IMR-90 (cell line): ENCODE results near the gene HCFC1. TPM values are rescaled to one million over a fixed set of nuclear protein-coding genes. Genes with fewer than 3 reads are reported as not detected.

Experiments used
- ATAC-seq: fragments of 200-7000 bp; cut with Tn5 transposase; 2 replicates; pipeline ENCODE4 v1.9.1; 2020; ENCODE audit warnings: low read depth, mild to moderate bottlenecking, moderate library complexity
- BruUV-seq: library from RNA; stranded (reverse); fragments of 400-500 nt; replicated peaks from 2 replicates; lab custom pipeline; 2021; lab: Mats Ljungman, UMichigan
- CTCF ChIA-PET: fragments of 300-600 bp; formaldehyde crosslinking; extraction: SDS; loops from one replicate; lab custom pipeline; 2021; ENCODE audit warnings: antibody characterized with exemption; lab: Yijun Ruan, JAX
- POLR2A ChIA-PET: fragments of 300-600 bp; sonication (Branson Sonifier 250); formaldehyde crosslinking; loops from one replicate; lab custom pipeline; 2022; ENCODE audit warnings: antibody characterized with exemption; ENCODE audit not compliant: unreplicated experiment; lab: Charles Lee
- DNase-seq: peaks from one replicate; pipeline ENCODE4 v3.0.0; 2013
- H2AFZ ChIP-seq: replicated peaks from 2 replicates; pipeline ENCODE3; 2013; ENCODE audit warnings: low read length, mild to moderate bottlenecking; ENCODE audit not compliant: poor library complexity
- H2AK5ac ChIP-seq: 2 replicates; pipeline ENCODE4 v1.6.1; 2013; ENCODE audit warnings: low read depth, low read length, inconsistent platforms
- H2AK9ac ChIP-seq: replicated peaks from 2 replicates; pipeline ENCODE3; 2013; ENCODE audit warnings: mild to moderate bottlenecking, low read depth, low read length, moderate library complexity; ENCODE audit not compliant: poor library complexity
- H2BK120ac ChIP-seq: 2 replicates; pipeline ENCODE4 v1.6.1; 2013; ENCODE audit warnings: low read depth, low read length, inconsistent platforms
- H2BK15ac ChIP-seq: 3 replicates; pipeline ENCODE4 v1.6.1; 2013; ENCODE audit warnings: low read depth, low read length, inconsistent platforms
- H2BK20ac ChIP-seq: 2 replicates; pipeline ENCODE4 v1.6.1; 2013; ENCODE audit warnings: low read depth, mild to moderate bottlenecking, inconsistent platforms, low read length, moderate library complexity
- H2BK5ac ChIP-seq: 2 replicates; pipeline ENCODE4 v1.6.1; 2013; ENCODE audit warnings: mild to moderate bottlenecking, low read depth, low read length, inconsistent platforms; ENCODE audit not compliant: poor library complexity, severe bottlenecking
- H3K14ac ChIP-seq: replicated peaks from 2 replicates; pipeline ENCODE4 v1.6.1; 2013; ENCODE audit warnings: low read depth, low read length, inconsistent platforms
- H3K18ac ChIP-seq: 2 replicates; pipeline ENCODE4 v1.6.1; 2013; ENCODE audit warnings: low read depth, low read length, control low read depth
- H3K23ac ChIP-seq: 2 replicates; pipeline ENCODE4 v1.6.1; 2013; ENCODE audit warnings: low read depth, low read length, inconsistent platforms
- H3K27ac ChIP-seq: 2 replicates; pipeline ENCODE4 v1.5.1; 2013; ENCODE audit warnings: mild to moderate bottlenecking, control low read depth, low read length; ENCODE audit not compliant: insufficient read depth
- H3K27me3 ChIP-seq: 2 replicates; pipeline ENCODE4 v1.6.1; 2013; ENCODE audit warnings: low read length; ENCODE audit not compliant: control insufficient read depth, insufficient read depth
- H3K36me3 ChIP-seq: 2 replicates; pipeline ENCODE4 v1.6.1; 2013; ENCODE audit warnings: low read length, mixed read lengths; ENCODE audit not compliant: control insufficient read depth, insufficient read depth
- H3K4ac ChIP-seq: 2 replicates; pipeline ENCODE4 v1.6.1; 2013; ENCODE audit warnings: low read depth, low read length, inconsistent platforms
- H3K4me1 ChIP-seq: 2 replicates; pipeline ENCODE4 v1.6.1; 2013; ENCODE audit warnings: low read length, mixed read lengths; ENCODE audit not compliant: control insufficient read depth, insufficient read depth
- H3K4me2 ChIP-seq: 2 replicates; pipeline ENCODE4 v1.6.1; 2013; ENCODE audit warnings: low read depth, mild to moderate bottlenecking, control low read depth, low read length, moderate library complexity
- H3K4me3 ChIP-seq: 2 replicates; pipeline ENCODE4 v1.5.1; 2013; ENCODE audit warnings: low read depth, mild to moderate bottlenecking, control low read depth, low read length, moderate library complexity; ENCODE audit not compliant: insufficient read depth
- H3K56ac ChIP-seq: 2 replicates; pipeline ENCODE4 v1.6.1; 2013; ENCODE audit warnings: low read length, inconsistent platforms; ENCODE audit not compliant: insufficient read depth; ENCODE audit errors: extremely low read depth
- H3K79me1 ChIP-seq, 2 experiments: 2 replicates each; pipeline ENCODE4 v1.6.1; 2013; ENCODE audit warnings: low read length in 2 of 2, inconsistent platforms in 1 of 2, low read depth in 1 of 2
- H3K9ac ChIP-seq: 2 replicates; pipeline ENCODE4 v1.6.1; 2013; ENCODE audit warnings: low read depth, low read length, control low read depth
- H3K9me1 ChIP-seq: 2 replicates; pipeline ENCODE4 v1.6.1; 2013; ENCODE audit warnings: low read length, inconsistent platforms; ENCODE audit not compliant: insufficient read depth
- H3K9me3 ChIP-seq: 2 replicates; pipeline ENCODE4 v1.6.1; 2013; ENCODE audit warnings: low read length; ENCODE audit not compliant: control insufficient read depth, insufficient read depth
- H4K20me1 ChIP-seq: 2 replicates; pipeline ENCODE4 v1.6.1; 2013; ENCODE audit warnings: low read length, inconsistent platforms; ENCODE audit not compliant: insufficient read depth
- H4K5ac ChIP-seq: 2 replicates; pipeline ENCODE4 v1.6.1; 2013; ENCODE audit warnings: mild to moderate bottlenecking, low read depth, low read length, control low read depth
- H4K8ac ChIP-seq, 2 experiments: 2 replicates each; pipeline ENCODE4 v1.6.1; 2013; ENCODE audit warnings: low read depth in 2 of 2, low read length in 2 of 2, control low read depth in 1 of 2, inconsistent platforms in 1 of 2
- H4K91ac ChIP-seq: 2 replicates; pipeline ENCODE4 v1.6.1; 2013; ENCODE audit warnings: low read depth, low read length, inconsistent platforms; ENCODE audit not compliant: insufficient read depth
- MXI1 ChIP-seq: IDR thresholded peaks from 2 replicates; pipeline ENCODE4 v1.6.1; 2012; ENCODE audit warnings: low read depth, mild to moderate bottlenecking, low read length, moderate library complexity, borderline replicate concordance
- RCOR1 ChIP-seq: IDR thresholded peaks from 2 replicates; pipeline ENCODE4 v1.6.1; 2012; ENCODE audit warnings: mild to moderate bottlenecking, low read length, improper control_type of control experiment; ENCODE audit not compliant: insufficient replicate concordance
- WGBS, 2 experiments: methylation state at CpG; one replicate each; pipeline versions ENCODE4 v1.1.5 to v1.1.7; 2013; ENCODE audit warnings: missing lambda C conversion rate in 2 of 2; ENCODE audit not compliant: insufficient read length in 1 of 2; ENCODE audit errors: extremely low coverage in 2 of 2; 5-methylcytosine and 5-hydroxymethylcytosine counted together
- dilution Hi-C: fragments of 300-500 bp; cut with HindIII; formaldehyde crosslinking; loops from one replicate; pipeline ENCODE4 v1.14.3; 2018; ENCODE audit warnings: low sequenced_read_pairs; ENCODE audit not compliant: unreplicated experiment
- in situ Hi-C: fragments of 300-500 bp; cut with MboI; formaldehyde crosslinking; loops from 3 replicates; pipeline ENCODE4 v1.14.3; 2019; ENCODE audit warnings: low sequenced_read_pairs, inconsistent platforms, mixed read lengths
- intact Hi-C: fragments of 100-400 bp; cut with micrococcal nuclease; formaldehyde crosslinking; loops from 2 replicates; pipeline ENCODE4 v1.10.0; 2022
- polyA plus RNA-seq, 3 experiments: library from polyadenylated mRNA; depleted of rRNA; stranded (reverse); fragments of >200 nt; gene quantifications; 2 replicates each; pipeline ENCODE4 v1.2.3, GENCODE V29; 2012; ENCODE audit warnings: low replicate concordance in 1 of 3
- total RNA-seq: library from RNA; depleted of rRNA; stranded (reverse); fragments of >200 nt; gene quantifications from 2 replicates; pipeline ENCODE4 v1.2.3, GENCODE V29; 2012
- TF ChIP-seq, protein P1 (sequence below): fragments of 150-350 bp; IDR thresholded peaks from 2 replicates; pipeline ENCODE4 v1.6.1; 2017; ENCODE audit warnings: mild to moderate bottlenecking, antibody characterized with exemption, low read length, low read depth

HCFC1 gene
- total and polyA plus RNA-seq, 2 of the 4 experiments (the other 2 are of a cell fraction): 3.2 to 17.6 TPM

DNA sequence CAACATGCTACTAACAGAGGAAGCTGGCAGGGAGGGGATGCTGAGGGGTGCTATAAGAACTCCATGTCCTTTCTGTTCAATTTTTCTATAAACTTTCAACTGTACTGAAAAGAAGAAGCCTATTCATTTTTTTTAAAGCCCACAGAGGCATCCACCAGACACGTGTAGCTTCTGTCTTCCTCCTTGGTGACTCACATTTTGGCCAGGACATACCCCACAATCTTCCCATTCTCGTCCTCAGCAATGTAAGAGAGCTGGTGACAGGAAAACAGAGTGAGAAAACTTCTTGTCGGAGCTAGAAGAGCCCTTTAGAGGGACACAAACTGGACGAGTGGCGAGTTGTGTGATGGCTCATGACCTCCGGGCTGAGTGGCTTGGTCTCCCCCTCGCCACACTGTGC, 37.9 kb downstream of the HCFC1 start:
- H3K9me1 ChIP-seq: no peaks in the 10 kb centered on the region
- ChIA-PET POLR2A (no interaction called here), CTCF (interaction anchor here (1.2 to 1.6 kb wide), 2 partner anchors 11 to 14 kb away, joined by 4 to 7 read pairs; no protein-coding TSS in a partner anchor)
- H2AFZ ChIP-seq: peak overlapping the region; percentile 93
- in situ Hi-C loops (no loop called here), dilution Hi-C loops (no loop called here), intact Hi-C loops (no loop called here)
- peaks cover 23% of the 10 kb centered on the region for H3K36me3 ChIP-seq
- peak overlapping the region; percentile 79 for H3K9ac ChIP-seq
- peaks cover 20% of the 10 kb centered on the region for H4K20me1 ChIP-seq
- ATAC-seq (no peak), DNase-seq (peak; percentile 56)
- peak overlapping the region; percentile 41; the same call in 1 of the 2 replicates for H3K56ac ChIP-seq
- H3K79me1 ChIP-seq: peaks cover 4 to 9% of the 10 kb centered on the region in 2 experiments; a peak in 2 of 4 replicates
- no peak overlapping the region; a peak in 1 of 4 replicates for H4K8ac ChIP-seq
- H3K4me1 ChIP-seq: peaks cover 2% of the 10 kb centered on the region; the same call in 1 of the 2 replicates
- H3K27ac ChIP-seq: peak overlapping the region; percentile 46; the same call in 1 of the 2 replicates
- BruUV-seq: no TSS peak
- no peak overlapping the region for H4K91ac ChIP-seq
- no peaks in the 10 kb centered on the region for H3K9me3 ChIP-seq
- peak overlapping the region; percentile 93 for H3K4me2 ChIP-seq
- H2BK15ac ChIP-seq: no peak overlapping the region
- no peak overlapping the region for H2BK20ac ChIP-seq
- peak overlapping the region; percentile 97 for H3K4me3 ChIP-seq
- H4K5ac ChIP-seq: no peak overlapping the region
- no peak overlapping the region for H2AK5ac ChIP-seq
- H2BK120ac ChIP-seq: no peak overlapping the region
- H3K23ac ChIP-seq: peak overlapping the region; percentile 78; the same call in 1 of the 2 replicates
- H2AK9ac ChIP-seq: peak overlapping the region; percentile 96
- H3K4ac ChIP-seq: no peak overlapping the region; the same call in 1 of the 2 replicates
- WGBS, 2 experiments: no CpG with 5 or more reads among the region's 7 CpGs
- TF ChIP-seq RCOR1: no peak
- TF ChIP-seq, protein P1, sequence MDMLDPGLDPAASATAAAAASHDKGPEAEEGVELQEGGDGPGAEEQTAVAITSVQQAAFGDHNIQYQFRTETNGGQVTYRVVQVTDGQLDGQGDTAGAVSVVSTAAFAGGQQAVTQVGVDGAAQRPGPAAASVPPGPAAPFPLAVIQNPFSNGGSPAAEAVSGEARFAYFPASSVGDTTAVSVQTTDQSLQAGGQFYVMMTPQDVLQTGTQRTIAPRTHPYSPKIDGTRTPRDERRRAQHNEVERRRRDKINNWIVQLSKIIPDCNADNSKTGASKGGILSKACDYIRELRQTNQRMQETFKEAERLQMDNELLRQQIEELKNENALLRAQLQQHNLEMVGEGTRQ: peak; percentile 23; the same call in 1 of the 2 replicates
- peak; percentile 70 for TF ChIP-seq MXI1
- H3K18ac ChIP-seq: no peak overlapping the region
- H3K27me3 ChIP-seq: no peaks in the 10 kb centered on the region; the same call in 1 of the 2 replicates
- no peak overlapping the region for H2BK5ac ChIP-seq
- peak overlapping the region; percentile 87; the same call in 1 of the 2 replicates for H3K14ac ChIP-seq
